Esophagus muscularis mucosa (tissue), 4 donors: Measurements from ENCODE around the gene LRMDA.

ENCODE experiments used
- EP300 ChIP-seq: sonication (generic); formaldehyde crosslinking; IDR thresholded peaks from one replicate; pipeline ENCODE4 v1.6.1; 2017; ENCODE audit warnings: antibody characterized with exemption
- POLR2A ChIP-seq: fragments of 450-650 bp; IDR thresholded peaks from one replicate; pipeline ENCODE4 v1.6.1; 2017; ENCODE audit warnings: antibody characterized with exemption, moderate library complexity, mild to moderate bottlenecking, low read depth
- POLR2AphosphoS5 ChIP-seq, 2 donors: sonication (generic); formaldehyde crosslinking; IDR thresholded peaks; one replicate each; pipeline ENCODE4 v1.6.1; 2017; ENCODE audit warnings: antibody characterized with exemption in 2 of 2
- TF ChIP-seq, protein P1 (sequence below), 3 experiments: fragments of 200-600 bp in 2 of 3; fragments of 450-650 bp in 1 of 3; sonication (generic) in 2 of 3; IDR thresholded peaks; one replicate each; pipeline ENCODE4 v1.5.1; 2017 to 2019; ENCODE audit warnings: antibody characterized with exemption in 3 of 3, mild to moderate bottlenecking in 2 of 3, moderate library complexity in 1 of 3

DNA sequence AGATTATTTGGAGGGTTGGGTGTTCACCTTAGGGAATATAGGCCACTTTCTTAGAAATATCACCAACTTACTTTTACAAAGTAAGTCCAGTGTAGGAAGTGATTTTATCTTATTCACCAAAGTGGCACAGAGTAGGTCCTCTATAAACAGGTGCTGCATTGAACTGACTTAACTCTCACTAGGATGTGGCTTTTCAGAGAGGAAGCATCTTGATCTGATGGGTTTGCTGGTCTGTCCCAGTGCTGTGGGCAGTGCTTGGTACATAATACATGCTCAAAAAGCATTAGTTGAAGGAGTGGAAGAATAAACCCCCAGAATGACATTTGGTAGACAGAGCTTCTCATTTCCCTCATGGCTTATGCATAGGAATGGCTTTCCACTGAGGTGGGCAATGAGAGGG is 334.7 kb downstream of the LRMDA start:
- TF ChIP-seq, protein P1, sequence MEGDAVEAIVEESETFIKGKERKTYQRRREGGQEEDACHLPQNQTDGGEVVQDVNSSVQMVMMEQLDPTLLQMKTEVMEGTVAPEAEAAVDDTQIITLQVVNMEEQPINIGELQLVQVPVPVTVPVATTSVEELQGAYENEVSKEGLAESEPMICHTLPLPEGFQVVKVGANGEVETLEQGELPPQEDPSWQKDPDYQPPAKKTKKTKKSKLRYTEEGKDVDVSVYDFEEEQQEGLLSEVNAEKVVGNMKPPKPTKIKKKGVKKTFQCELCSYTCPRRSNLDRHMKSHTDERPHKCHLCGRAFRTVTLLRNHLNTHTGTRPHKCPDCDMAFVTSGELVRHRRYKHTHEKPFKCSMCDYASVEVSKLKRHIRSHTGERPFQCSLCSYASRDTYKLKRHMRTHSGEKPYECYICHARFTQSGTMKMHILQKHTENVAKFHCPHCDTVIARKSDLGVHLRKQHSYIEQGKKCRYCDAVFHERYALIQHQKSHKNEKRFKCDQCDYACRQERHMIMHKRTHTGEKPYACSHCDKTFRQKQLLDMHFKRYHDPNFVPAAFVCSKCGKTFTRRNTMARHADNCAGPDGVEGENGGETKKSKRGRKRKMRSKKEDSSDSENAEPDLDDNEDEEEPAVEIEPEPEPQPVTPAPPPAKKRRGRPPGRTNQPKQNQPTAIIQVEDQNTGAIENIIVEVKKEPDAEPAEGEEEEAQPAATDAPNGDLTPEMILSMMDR (IDR thresholded peaks at IDR 0.05), result no peak
- TF ChIP-seq POLR2A, result no peak
- TF ChIP-seq POLR2AphosphoS5 (IDR thresholded peaks at IDR 0.05), result no peak
- TF ChIP-seq EP300, result no peak
